Keratinocyte (primary cell): ENCODE data around the gene MFN1.
A peak's percentile ranks its signal among the peaks of the same experiment; 100 is the strongest.

ENCODE experiments used
- EZH2 ChIP-seq: IDR thresholded peaks from one replicate; pipeline ENCODE4 v1.6.1; 2012; ENCODE audit warnings: inconsistent platforms, mild to moderate bottlenecking, low read length, moderate library complexity
- TF ChIP-seq, protein P1 (sequence below), 3 experiments: IDR thresholded peaks in 1 of 3; conservative IDR thresholded peaks in 1 of 3; optimal IDR thresholded peaks in 1 of 3; 2 replicates in 2 of 3; 3 replicates in 1 of 3; pipeline versions ENCODE3 to v1.5.1; 2011; ENCODE audit warnings: low read length in 3 of 3, mild to moderate bottlenecking in 3 of 3, moderate library complexity in 2 of 3, control low read depth in 1 of 3, inconsistent platforms in 1 of 3; ENCODE audit not compliant: insufficient read depth in 2 of 3; ENCODE audit errors: extremely low read depth in 1 of 3

DNA sequence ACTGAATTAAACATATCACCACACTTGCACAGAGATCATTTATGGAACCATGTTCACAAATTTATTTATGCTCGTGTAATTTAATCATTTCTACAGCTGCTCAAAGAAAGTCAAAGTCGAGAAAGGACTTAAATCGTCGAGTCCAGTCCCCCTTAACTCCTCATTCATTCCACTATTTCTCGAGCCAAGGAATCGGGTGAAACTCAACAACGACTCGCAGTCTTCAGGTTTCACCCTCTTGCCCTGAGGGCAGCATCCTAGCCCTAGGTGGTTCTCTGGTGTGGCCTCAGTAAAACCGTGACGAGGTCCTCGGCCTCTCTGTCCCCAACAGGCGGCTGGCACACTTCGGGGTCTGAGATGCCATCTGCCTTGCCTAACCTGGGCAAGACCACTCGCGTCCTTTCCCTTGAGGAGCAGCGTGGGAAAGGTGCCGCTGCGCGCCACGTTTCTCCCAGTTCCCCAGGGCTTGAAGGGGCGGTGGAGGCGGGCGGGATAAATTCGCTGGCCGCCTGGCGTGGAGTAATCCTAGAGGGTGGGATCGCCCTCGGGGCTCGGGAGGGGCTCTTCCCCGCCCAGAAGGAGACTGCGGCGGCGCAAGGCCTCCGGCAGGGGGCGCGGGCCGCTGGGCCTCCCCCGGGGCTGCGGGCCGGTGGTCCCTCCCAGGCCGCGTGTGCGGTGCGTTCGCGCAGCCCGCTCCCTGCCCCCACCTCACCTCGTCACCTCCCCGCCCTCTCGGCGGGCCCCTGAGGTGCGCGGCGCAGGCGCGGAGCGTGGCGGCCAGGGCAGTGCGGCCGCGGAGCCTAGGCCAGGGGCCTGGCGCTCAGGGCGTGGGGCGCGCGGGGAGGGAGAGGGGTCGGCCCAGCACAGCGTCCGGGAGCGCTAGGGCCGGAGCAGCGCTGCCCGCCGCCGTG lies 25.0 kb upstream of the MFN1 start, which contains the start of gene ZNF639:
- TF ChIP-seq, protein P1, sequence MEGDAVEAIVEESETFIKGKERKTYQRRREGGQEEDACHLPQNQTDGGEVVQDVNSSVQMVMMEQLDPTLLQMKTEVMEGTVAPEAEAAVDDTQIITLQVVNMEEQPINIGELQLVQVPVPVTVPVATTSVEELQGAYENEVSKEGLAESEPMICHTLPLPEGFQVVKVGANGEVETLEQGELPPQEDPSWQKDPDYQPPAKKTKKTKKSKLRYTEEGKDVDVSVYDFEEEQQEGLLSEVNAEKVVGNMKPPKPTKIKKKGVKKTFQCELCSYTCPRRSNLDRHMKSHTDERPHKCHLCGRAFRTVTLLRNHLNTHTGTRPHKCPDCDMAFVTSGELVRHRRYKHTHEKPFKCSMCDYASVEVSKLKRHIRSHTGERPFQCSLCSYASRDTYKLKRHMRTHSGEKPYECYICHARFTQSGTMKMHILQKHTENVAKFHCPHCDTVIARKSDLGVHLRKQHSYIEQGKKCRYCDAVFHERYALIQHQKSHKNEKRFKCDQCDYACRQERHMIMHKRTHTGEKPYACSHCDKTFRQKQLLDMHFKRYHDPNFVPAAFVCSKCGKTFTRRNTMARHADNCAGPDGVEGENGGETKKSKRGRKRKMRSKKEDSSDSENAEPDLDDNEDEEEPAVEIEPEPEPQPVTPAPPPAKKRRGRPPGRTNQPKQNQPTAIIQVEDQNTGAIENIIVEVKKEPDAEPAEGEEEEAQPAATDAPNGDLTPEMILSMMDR (optimal IDR thresholded peaks at IDR 0.05 in 1 of 3, IDR thresholded peaks at IDR 0.05 in 1 of 3, conservative IDR thresholded peaks at IDR 0.05 in 1 of 3; ENCODE audit: extremely low read depth in 1 of 3, insufficient read depth in 2 of 3, low read length in 3 of 3) = peak; percentile 48 to 67 (median 63)
- TF ChIP-seq EZH2 = no peak
